ENCODE data around the gene BMP7. TPM values are rescaled to one million over a fixed set of nuclear protein-coding genes. Genes with fewer than 3 reads are reported as not detected.
"Not testable (repeated sequence)": the region's sequence is repeated elsewhere in the genome, so short reads cannot be mapped to it uniquely, and the experiment has no call there.

BMP7 gene
- total and polyA plus RNA-seq, 2 experiments from 2014 or later, result 15.9 to 22.8 TPM

- Mint-ChIP-seq H3K4me1 (peaks cover 15% of the 10 kb centered on the region), H3K27ac (no peak overlapping the region), H3K4me3 (no peak overlapping the region), H3K9me3 (no peaks in the 10 kb centered on the region), H3K27me3 (ENCODE audit: insufficient read depth, low read depth, poor library complexity) (peaks cover 11% of the 10 kb centered on the region), H3K36me3 (ENCODE audit: low read depth) (no peaks in the 10 kb centered on the region; the same call in 2 of the 3 replicates)
- ATAC-seq, result no peak
- peak overlapping the region; percentile 2; the same call in 1 of the 2 replicates for H2AFZ ChIP-seq
- H3K9me2 ChIP-seq (ENCODE audit: insufficient read depth), result no peaks in the 10 kb centered on the region
- no peaks in the 10 kb centered on the region for H3F3A ChIP-seq (replicated peaks; ENCODE audit: low read depth)
- no peaks in the 10 kb centered on the region for H3K79me2 ChIP-seq (replicated peaks; ENCODE audit: insufficient read depth)
- peaks cover 4% of the 10 kb centered on the region; the same call in 1 of the 2 replicates for H3K4me1 ChIP-seq (ENCODE audit: insufficient read depth)
- TF ChIP-seq REST (IDR thresholded peaks at IDR 0.05; ENCODE audit: unreplicated experiment), result no peak
- no peak overlapping the region for H3K4me2 ChIP-seq
- H3K4me3 ChIP-seq, result no peak overlapping the region
- no peaks in the 10 kb centered on the region for H4K20me1 ChIP-seq (replicated peaks; ENCODE audit: insufficient read depth)
- no peak for DNase-seq (ENCODE audit: low spot score)
- H3K27me3 ChIP-seq (ENCODE audit: insufficient read depth), result no peaks in the 10 kb centered on the region
- H3K36me3 ChIP-seq (ENCODE audit: insufficient read depth), result no peaks in the 10 kb centered on the region
- H3K27ac ChIP-seq (ENCODE audit: low read depth), result no peak overlapping the region
Measured at GRCh38 chr20:57158474-57158873, 108.0 kb downstream of the BMP7 start.

DNA sequence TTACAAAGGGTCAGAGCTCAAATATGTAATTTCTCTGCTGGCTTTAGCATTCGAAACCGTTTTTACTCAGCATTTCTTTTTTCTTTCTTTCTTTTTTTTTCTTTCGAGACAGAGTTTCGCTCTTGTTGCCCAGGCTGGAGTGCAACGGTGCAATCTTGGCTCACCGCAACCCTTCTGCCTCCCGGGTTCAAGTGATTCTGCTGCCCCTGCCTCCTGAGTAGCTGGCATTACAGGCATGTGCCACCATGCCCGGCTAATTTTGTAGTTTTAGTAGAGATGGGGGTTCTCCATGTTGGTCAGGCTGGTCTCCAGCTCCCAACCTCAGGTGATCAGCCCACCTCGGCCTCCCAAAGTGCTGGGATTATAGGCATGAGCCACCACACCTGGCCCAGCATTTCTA, 108.7 kb downstream of the BMP7 start:
- not testable (repeated sequence) for H3F3A ChIP-seq (replicated peaks; ENCODE audit: low read depth); H3K9me3 Mint-ChIP-seq; H3K27me3 ChIP-seq (ENCODE audit: insufficient read depth); H3K4me3 Mint-ChIP-seq; H3K27ac Mint-ChIP-seq; ATAC-seq; H3K4me1 ChIP-seq (ENCODE audit: insufficient read depth); H3K4me2 ChIP-seq; H3K4me3 ChIP-seq; H2AFZ ChIP-seq; H4K20me1 ChIP-seq (replicated peaks; ENCODE audit: insufficient read depth); H3K36me3 ChIP-seq (ENCODE audit: insufficient read depth); H3K9me2 ChIP-seq (ENCODE audit: insufficient read depth); H3K79me2 ChIP-seq (replicated peaks; ENCODE audit: insufficient read depth); H3K36me3 Mint-ChIP-seq (ENCODE audit: low read depth); DNase-seq (ENCODE audit: low spot score); H3K27ac ChIP-seq (ENCODE audit: low read depth)
- peaks cover 15% of the 10 kb centered on the region for H3K4me1 Mint-ChIP-seq
- H3K27me3 Mint-ChIP-seq (ENCODE audit: insufficient read depth, low read depth, poor library complexity), result peaks cover 12% of the 10 kb centered on the region

- Mint-ChIP-seq H3K9me3 (no peaks in the 10 kb centered on the region), H3K36me3 (ENCODE audit: low read depth) (no peaks in the 10 kb centered on the region; the same call in 2 of the 3 replicates), H3K27me3 (ENCODE audit: insufficient read depth, low read depth, poor library complexity) (peaks cover 12% of the 10 kb centered on the region), H3K27ac (no peak overlapping the region; the same call in 1 of the 2 replicates), H3K4me1 (peaks cover 15% of the 10 kb centered on the region), H3K4me3 (no peak overlapping the region)
- Histone ChIP-seq H3K4me1 (ENCODE audit: insufficient read depth) (peaks cover 4% of the 10 kb centered on the region; the same call in 1 of the 2 replicates), H4K20me1 (replicated peaks; ENCODE audit: insufficient read depth) (no peaks in the 10 kb centered on the region), H3K4me3 (no peak overlapping the region), H3K79me2 (replicated peaks; ENCODE audit: insufficient read depth) (no peaks in the 10 kb centered on the region), H3F3A (replicated peaks; ENCODE audit: low read depth) (no peaks in the 10 kb centered on the region), H2AFZ (no peak overlapping the region), H3K9me2 (ENCODE audit: insufficient read depth) (no peaks in the 10 kb centered on the region), H3K4me2 (no peak overlapping the region), H3K27me3 (ENCODE audit: insufficient read depth) (no peaks in the 10 kb centered on the region), H3K27ac (ENCODE audit: low read depth) (no peak overlapping the region), H3K36me3 (ENCODE audit: insufficient read depth) (no peaks in the 10 kb centered on the region)
- no peak for TF ChIP-seq STAT1 (IDR thresholded peaks at IDR 0.05; ENCODE audit: unreplicated experiment)
- no peak for TF ChIP-seq EZH2phosphoT487 (IDR thresholded peaks at IDR 0.05; ENCODE audit: unreplicated experiment)
- TF ChIP-seq EZH2 (IDR thresholded peaks at IDR 0.05; ENCODE audit: low read depth, unreplicated experiment), result no peak
- no peak for TF ChIP-seq POLR2AphosphoS5 (IDR thresholded peaks at IDR 0.05; ENCODE audit: low read depth)
- TF ChIP-seq ZNF331 (CRISPR knock-in tag; IDR thresholded peaks at IDR 0.05; ENCODE audit: low read depth), result no peak
- TF ChIP-seq JUNB (IDR thresholded peaks at IDR 0.05; ENCODE audit: unreplicated experiment), result no peak
- TF ChIP-seq CTCF (conservative IDR thresholded peaks at IDR 0.05; ENCODE audit: low read depth in 2 of 2), result no peak
- TF ChIP-seq CREB1 (CRISPR knock-in tag; IDR thresholded peaks at IDR 0.05; ENCODE audit: low read depth), result no peak
- TF ChIP-seq ETS1 (IDR thresholded peaks at IDR 0.05), result no peak
- ATAC-seq (no peak), DNase-seq (ENCODE audit: low spot score) (no peak)
Measured at GRCh38 chr20:57157106-57157691, 109.2 kb downstream of the BMP7 start.

Measured in GM23338 (cell line).